Jurkat, Clone E6-1 (cell line): ENCODE data around the gene WEE2.
"Not testable (repeated sequence)": the region's sequence is repeated elsewhere in the genome, so short reads cannot be mapped to it uniquely, and the experiment has no call there.

Experiments used
- DNase-seq: peaks from one replicate; pipeline ENCODE4 v3.0.0-alpha.2; 2011; ENCODE audit warnings: low read depth, low spot score
- H3K4me3 ChIP-seq: 2 replicates; pipeline ENCODE4 v1.5.1; 2011; ENCODE audit warnings: mild to moderate bottlenecking, low read length, control low read depth, moderate library complexity

WEE2 gene

DNA sequence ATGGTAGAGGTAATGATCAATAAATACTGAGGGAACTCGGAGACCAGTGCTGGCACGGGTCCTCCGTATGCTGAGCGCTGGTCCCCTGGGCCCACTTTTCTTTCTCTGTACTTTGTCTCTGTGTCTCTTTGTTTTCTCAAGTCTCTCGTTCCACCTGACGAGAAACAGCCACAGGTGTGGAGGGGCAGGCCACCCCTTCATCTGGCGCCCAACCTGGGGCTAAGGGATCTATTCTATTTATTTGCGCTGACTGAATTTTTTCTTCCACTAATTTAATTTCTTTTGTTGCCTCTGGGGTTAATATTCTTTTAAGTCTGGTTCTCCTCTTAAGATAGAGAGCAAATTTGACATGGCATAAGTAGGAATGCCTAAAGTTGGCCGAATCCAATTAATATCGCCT is 43.8 kb downstream of the WEE2 start:
- H3K4me3 ChIP-seq, DNase-seq: not testable (repeated sequence)

DNA sequence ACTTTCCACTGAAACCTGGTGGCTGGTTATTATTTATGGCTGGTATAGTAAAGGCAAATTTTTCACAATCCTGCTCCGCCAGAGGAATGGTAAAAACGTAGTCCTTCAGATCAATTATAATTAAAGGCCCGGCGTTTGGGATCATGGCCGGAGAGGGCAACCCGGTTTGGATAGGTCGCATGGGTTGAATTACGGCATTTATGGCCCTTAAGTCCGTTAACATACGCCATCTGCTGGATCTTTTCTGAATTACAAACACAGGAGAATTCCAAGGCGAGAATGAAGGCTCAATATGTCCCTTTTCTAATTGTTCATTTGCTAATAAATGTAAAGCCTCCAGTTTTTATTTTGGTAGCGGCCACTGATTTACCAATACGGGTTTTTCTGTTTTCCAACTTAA is 44.5 kb downstream of the WEE2 start:
- no peak for DNase-seq
- H3K4me3 ChIP-seq, result no peak overlapping the region

DNA sequence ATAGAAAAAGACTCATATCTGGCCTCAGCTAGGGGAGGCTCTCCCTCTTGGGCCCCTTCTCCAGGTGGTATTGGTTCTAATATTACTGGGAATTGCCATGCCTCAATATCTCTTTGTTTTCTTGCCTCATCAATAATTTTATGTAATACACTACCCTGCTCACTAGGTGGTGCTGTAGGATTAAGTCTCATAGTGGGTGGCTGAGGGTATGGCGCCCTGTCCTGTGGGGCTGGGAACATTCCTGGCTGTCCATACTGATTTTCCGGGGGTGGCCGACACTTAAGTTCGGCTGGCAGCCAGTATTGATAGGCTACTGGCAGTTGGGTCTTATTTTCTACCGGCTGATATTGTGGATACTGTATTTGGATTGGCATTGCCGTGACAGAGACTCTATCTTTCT is 46.8 kb downstream of the WEE2 start:
- H3K4me3 ChIP-seq, result no peak overlapping the region
- DNase-seq, result peak; percentile 21

DNA sequence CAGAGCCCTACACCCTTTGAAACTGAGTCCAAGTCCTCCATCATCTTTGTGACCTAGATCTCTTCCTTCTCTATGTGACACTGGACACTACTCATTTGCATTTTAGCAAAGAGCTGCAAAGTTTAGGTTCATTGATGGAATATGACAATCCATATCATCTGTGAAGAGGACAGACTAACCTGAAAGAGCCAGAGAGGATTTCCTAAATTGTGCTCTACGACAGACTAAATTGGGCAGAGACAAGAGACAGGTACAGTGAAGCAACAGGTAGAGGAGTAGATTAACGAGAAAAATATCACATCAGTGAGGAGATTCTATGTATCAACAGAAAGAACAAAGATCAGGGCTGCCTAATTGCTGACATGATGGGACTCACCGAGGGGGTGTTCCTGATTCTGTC is 55.6 kb downstream of the WEE2 start, which contains the start of gene TAS2R3:
TAS2R3 (plus strand) TSS at position 301 of the 400 bp plus-strand sequence; CDS start at position 363, 62 bp downstream.
- no peak for DNase-seq
- no peak within 1 kb of the TSS for H3K4me3 ChIP-seq

DNA sequence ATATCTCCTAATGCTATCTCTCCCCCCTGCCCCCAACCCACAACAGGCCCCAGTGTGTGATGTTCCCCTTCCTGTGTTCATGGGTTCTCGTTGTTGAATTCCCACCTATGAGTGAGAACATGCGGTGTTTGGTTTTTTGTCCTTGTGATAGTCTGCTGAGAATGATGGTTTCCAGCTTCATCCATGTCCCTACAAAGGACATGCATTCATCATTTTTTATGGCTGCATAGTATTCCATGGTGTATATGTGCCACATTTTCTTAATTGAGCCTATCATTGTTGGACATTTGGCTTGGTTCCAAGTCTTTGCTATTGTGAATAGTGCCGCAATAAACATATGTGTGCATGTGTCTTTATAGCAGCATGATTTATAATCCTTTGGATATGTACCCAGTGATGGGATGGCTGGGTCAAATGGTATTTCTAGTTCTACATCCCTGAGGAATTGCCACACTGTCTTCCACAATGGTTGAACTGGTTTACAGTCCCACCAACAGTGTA is 62.0 kb downstream of the WEE2 start:
- H3K4me3 ChIP-seq, DNase-seq: not testable (repeated sequence)

DNA sequence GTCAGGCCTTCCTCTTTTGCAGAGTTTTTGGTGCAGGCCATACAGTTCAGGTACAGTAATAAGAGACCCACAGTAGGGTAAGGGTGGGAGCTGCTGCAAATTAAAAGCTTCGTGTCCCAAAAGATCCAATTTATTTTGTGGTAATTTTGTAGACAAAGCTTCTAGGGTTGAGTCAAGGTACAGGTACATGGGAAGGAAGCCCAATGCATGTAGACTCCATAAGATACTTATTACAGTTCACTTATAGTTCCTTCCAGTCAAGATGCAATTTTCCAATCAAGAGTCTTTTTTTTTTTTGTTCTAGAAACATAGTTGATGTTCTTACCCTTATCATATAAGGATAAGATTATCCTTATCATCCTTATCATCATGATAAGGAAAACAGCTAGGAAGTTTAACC is 68.2 kb downstream of the WEE2 start, which contains the start of gene TAS2R4:
TAS2R4 (plus strand) TSS at position 301 of the 400 bp plus-strand sequence. CDS start 1,815 bp downstream, outside the sequence.
- no peak within 1 kb of the TSS for H3K4me3 ChIP-seq

More for the DNA sequence above, 68.2 kb downstream of the WEE2 start, which contains the start of gene TAS2R4:
- no peak for DNase-seq
